Smooth muscle cell (in vitro differentiated cells): ENCODE measurements around the gene CD2BP2. TPM values are rescaled to one million over a fixed set of nuclear protein-coding genes. Genes with fewer than 3 reads are reported as not detected.

ENCODE experiments used
- DNase-seq: peaks from one replicate; lab custom pipeline; 2025; ENCODE audit not compliant: unreplicated experiment; lab: John Stamatoyannopoulos, UW
- H2AFZ ChIP-seq: fragments of 200-600 bp; sonication (generic); 2 replicates; pipeline ENCODE4 v1.6.0; 2016; ENCODE audit warnings: antibody characterized with exemption, low read depth, mild to moderate bottlenecking
- H3F3A ChIP-seq: fragments of 200-600 bp; sonication (generic); 2 replicates; pipeline ENCODE4 v1.6.0; 2017; ENCODE audit warnings: antibody characterized with exemption, low read depth
- H3K27ac ChIP-seq: fragments of 200-600 bp; sonication (generic); 2 replicates; pipeline ENCODE4 v1.5.1; 2016; ENCODE audit warnings: low read depth, mild to moderate bottlenecking
- H3K27me3 ChIP-seq: fragments of 200-600 bp; sonication (generic); 2 replicates; pipeline ENCODE4 v1.6.1; 2016; ENCODE audit warnings: low read depth, mild to moderate bottlenecking
- H3K36me3 ChIP-seq: fragments of 200-600 bp; sonication (generic); 2 replicates; pipeline ENCODE4 v1.5.1; 2016; ENCODE audit warnings: low read depth
- H3K4me1 ChIP-seq: fragments of 200-600 bp; sonication (generic); 2 replicates; pipeline ENCODE4 v1.5.1; 2016; ENCODE audit warnings: low read depth
- H3K4me2 ChIP-seq: fragments of 200-600 bp; sonication (generic); 2 replicates; pipeline ENCODE4 v1.6.0; 2016; ENCODE audit warnings: mild to moderate bottlenecking
- H3K4me3 ChIP-seq: fragments of 200-600 bp; sonication (generic); 2 replicates; pipeline ENCODE4 v1.5.1; 2016; ENCODE audit warnings: mild to moderate bottlenecking
- H3K79me2 ChIP-seq: fragments of 200-600 bp; sonication (generic); 2 replicates; pipeline ENCODE4 v1.6.0; 2016; ENCODE audit warnings: low read depth, mild to moderate bottlenecking
- H3K9ac ChIP-seq: fragments of 200-600 bp; sonication (generic); 2 replicates; pipeline ENCODE4 v1.6.0; 2016; ENCODE audit warnings: low read depth
- H3K9me3 ChIP-seq: fragments of 200-600 bp; sonication (generic); replicated peaks from 2 replicates; pipeline ENCODE4 v1.5.1; 2016; ENCODE audit warnings: low read depth
- H4K20me1 ChIP-seq: fragments of 200-600 bp; sonication (generic); 2 replicates; pipeline ENCODE4 v1.6.0; 2016; ENCODE audit warnings: low read depth
- WGBS: methylation state at CpG from one replicate; pipeline ENCODE4 v1.1.7; 2016; ENCODE audit warnings: low lambda C conversion rate; 5-methylcytosine and 5-hydroxymethylcytosine counted together
- polyA plus RNA-seq: library from polyadenylated mRNA; unstranded; fragments of >200 nt; fragmentation: Nextera tagmentation; extraction: Ambion mirVana; gene quantifications from 2 replicates; pipeline ENCODE4 v1.2.1, GENCODE V29; 2016
- total RNA-seq: library from RNA; depleted of rRNA; stranded (reverse); fragments of >200 nt; gene quantifications from 2 replicates; pipeline ENCODE4 v1.2.3, GENCODE V29; 2014
- TF ChIP-seq, protein P1 (sequence below): fragments of 200-600 bp; sonication (generic); IDR thresholded peaks from 2 replicates; pipeline ENCODE4 v1.5.1; 2017; ENCODE audit warnings: borderline replicate concordance, mild to moderate bottlenecking, antibody characterized with exemption; ENCODE audit not compliant: insufficient read depth, poor library complexity, severe bottlenecking

The CD2BP2 gene
- total and polyA plus RNA-seq, 2 experiments from 2014 or later = 30.3 to 42.0 TPM

DNA sequence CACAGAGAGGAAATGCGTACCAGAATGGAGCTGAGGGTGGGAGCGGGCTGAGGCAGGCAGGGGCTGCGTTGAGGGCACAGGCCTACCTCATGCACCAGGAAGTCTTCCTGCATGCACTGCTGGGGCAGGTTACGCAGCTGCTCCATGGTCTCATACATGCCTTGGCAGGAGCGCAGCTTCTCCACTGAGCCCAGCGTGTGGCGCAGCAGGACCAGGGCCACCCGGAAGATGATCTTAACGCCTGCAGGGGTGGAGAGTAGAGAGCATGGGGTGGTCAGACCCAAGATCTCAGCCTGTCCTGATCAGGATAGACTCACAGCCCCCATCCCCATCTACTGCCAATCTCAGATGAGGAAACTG, 3.4 kb upstream of the CD2BP2 start:
- Histone ChIP-seq H3K27ac (no peak overlapping the region), H3K27me3 (no peaks in the 10 kb centered on the region), H3F3A (no peaks in the 10 kb centered on the region), H2AFZ (no peak overlapping the region), H3K4me3 (no peak overlapping the region), H3K36me3 (no peaks in the 10 kb centered on the region), H3K4me1 (peaks cover 16% of the 10 kb centered on the region), H3K79me2 (peaks cover 49% of the 10 kb centered on the region), H4K20me1 (no peaks in the 10 kb centered on the region), H3K4me2 (no peak overlapping the region), H3K9me3 (no peaks in the 10 kb centered on the region), H3K9ac (no peak overlapping the region)
- WGBS = 93% methylated on average over 9 of the region's 9 CpGs
- DNase-seq = no peak
- TF ChIP-seq, protein P1, sequence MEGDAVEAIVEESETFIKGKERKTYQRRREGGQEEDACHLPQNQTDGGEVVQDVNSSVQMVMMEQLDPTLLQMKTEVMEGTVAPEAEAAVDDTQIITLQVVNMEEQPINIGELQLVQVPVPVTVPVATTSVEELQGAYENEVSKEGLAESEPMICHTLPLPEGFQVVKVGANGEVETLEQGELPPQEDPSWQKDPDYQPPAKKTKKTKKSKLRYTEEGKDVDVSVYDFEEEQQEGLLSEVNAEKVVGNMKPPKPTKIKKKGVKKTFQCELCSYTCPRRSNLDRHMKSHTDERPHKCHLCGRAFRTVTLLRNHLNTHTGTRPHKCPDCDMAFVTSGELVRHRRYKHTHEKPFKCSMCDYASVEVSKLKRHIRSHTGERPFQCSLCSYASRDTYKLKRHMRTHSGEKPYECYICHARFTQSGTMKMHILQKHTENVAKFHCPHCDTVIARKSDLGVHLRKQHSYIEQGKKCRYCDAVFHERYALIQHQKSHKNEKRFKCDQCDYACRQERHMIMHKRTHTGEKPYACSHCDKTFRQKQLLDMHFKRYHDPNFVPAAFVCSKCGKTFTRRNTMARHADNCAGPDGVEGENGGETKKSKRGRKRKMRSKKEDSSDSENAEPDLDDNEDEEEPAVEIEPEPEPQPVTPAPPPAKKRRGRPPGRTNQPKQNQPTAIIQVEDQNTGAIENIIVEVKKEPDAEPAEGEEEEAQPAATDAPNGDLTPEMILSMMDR = no peak

DNA sequence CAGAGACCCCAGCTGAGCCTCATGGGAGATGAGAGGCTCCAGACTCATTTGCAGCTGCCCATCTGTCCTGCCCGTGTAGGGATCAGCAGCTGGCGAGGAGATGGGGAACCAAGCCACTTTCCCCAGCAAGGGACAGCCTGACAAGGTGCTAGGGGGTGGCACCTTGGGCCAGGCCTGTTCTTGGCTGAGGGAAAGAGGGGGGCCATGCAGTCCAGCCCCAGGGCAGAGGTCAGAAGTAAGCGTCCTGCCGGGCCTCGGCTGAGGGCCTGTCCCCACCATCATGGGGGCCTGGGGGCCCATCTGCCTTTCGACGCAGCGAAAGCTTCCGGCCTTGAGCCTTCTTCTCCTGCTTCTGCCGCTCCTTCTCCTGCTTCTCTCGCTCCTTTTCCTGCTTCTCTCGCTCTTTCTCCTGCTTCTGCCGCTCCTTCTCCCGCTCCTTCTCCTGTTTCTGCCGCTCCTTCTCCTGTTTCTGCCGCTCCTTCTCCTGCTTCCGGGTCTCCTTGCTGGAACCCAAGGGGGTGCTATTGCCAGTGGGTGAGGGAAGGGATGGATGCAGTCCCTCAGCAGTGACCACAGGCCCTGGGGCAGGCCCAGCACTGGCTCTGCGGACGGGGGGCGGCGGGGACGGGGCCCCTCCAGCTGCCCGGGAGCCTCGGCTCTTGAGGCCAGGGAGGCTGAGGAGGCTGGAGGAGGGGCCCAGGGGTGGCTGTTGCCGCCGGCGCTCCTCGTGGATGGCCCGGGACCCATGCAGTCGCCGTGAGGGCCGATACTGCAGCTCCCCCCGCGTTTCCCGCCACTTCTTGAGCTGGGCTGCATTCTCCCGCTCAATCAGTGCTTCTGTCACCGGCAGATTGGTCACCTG, 2.8 kb upstream of the CD2BP2 start:
- no peaks in the 10 kb centered on the region for H3K27me3 ChIP-seq
- H3K9me3 ChIP-seq = no peaks in the 10 kb centered on the region
- no peak overlapping the region for H2AFZ ChIP-seq
- H3K4me3 ChIP-seq = no peak overlapping the region
- H3K36me3 ChIP-seq = no peaks in the 10 kb centered on the region
- DNase-seq = no peak
- H3K27ac ChIP-seq = no peak overlapping the region
- peaks cover 16% of the 10 kb centered on the region for H3K4me1 ChIP-seq
- H3F3A ChIP-seq = no peaks in the 10 kb centered on the region
- H3K9ac ChIP-seq = no peak overlapping the region
- WGBS = 96% methylated on average over 36 of the region's 37 CpGs
- TF ChIP-seq, protein P1 = no peak
- no peak overlapping the region for H3K4me2 ChIP-seq
- H3K79me2 ChIP-seq = peaks cover 44% of the 10 kb centered on the region
- H4K20me1 ChIP-seq = no peaks in the 10 kb centered on the region

DNA sequence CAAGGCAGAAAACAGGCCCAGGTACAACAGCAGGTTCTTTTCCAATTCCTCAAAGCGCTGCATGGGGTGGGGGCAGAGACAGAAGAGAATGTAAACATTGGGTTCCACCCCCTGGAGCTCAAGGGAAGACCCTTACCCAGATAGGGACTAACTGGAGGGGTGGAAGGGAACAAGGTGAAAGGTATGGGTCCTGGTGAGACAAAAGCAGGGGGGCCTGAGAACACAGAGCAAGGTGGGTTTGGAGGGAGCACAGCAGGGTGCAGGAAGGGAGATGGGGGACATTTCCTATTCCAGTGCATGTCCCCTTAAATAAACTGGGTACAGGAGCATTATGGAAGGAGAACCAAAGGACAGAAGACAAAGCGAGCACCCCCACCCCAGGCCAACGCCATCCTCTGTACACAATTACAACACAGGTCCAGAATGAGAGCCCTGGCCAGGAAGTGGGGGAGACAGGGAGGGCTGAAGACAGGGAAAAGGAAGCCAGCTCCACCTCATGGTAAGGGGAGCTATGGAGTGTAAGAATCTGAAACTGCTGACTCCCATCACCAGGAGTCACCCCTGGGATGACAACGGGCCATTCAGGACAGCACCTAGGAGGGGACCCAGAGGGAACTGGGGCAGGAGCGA, 2.1 kb upstream of the CD2BP2 start:
- H3K9me3 ChIP-seq = no peaks in the 10 kb centered on the region
- H3K4me1 ChIP-seq = peaks cover 16% of the 10 kb centered on the region
- peaks cover 37% of the 10 kb centered on the region for H3K79me2 ChIP-seq

More for the DNA sequence above, 2.1 kb upstream of the CD2BP2 start:
- H3K27ac ChIP-seq = peak overlapping the region; percentile 98
- H3K9ac ChIP-seq = no peak overlapping the region
- no peak overlapping the region for H3K4me2 ChIP-seq
- H3K27me3 ChIP-seq = no peaks in the 10 kb centered on the region
- no peaks in the 10 kb centered on the region for H4K20me1 ChIP-seq
- no peaks in the 10 kb centered on the region for H3K36me3 ChIP-seq
- TF ChIP-seq, protein P1 = no peak
- no peak for DNase-seq
- no peak overlapping the region for H2AFZ ChIP-seq
- WGBS = 94% methylated on average over 5 of the region's 5 CpGs
- no peaks in the 10 kb centered on the region for H3F3A ChIP-seq
- no peak overlapping the region for H3K4me3 ChIP-seq
